NCI-H2029 (cell line): ENCODE measurements around the gene GAP43.

Experiments
- DNase-seq: peaks from one replicate; lab custom pipeline; 2025; lab: John Stamatoyannopoulos, UW

GAP43 gene

GRCh38 chr3:115627180-115628074 lies 4.1 kb downstream of the GAP43 start:
- no peak for DNase-seq

- DNase-seq, result no peak
Measured at GRCh38 chr3:115628075-115628412, 4.7 kb downstream of the GAP43 start.

GRCh38 chr3:115630850-115631249 lies 7.5 kb downstream of the GAP43 start:
- DNase-seq, result no peak

GRCh38 chr3:115632026-115632425 lies 8.7 kb downstream of the GAP43 start:
- DNase-seq, result no peak

- DNase-seq, result no peak
Measured at GRCh38 chr3:115633467-115633866, 10.2 kb downstream of the GAP43 start.

GRCh38 chr3:115634052-115634451 lies 10.7 kb downstream of the GAP43 start:
- DNase-seq, result no peak

GRCh38 chr3:115635406-115635805 lies 12.1 kb downstream of the GAP43 start:
- no peak for DNase-seq

GRCh38 chr3:115638241-115638640 lies 14.9 kb downstream of the GAP43 start:
- DNase-seq, result no peak

GRCh38 chr3:115638991-115639390 lies 15.7 kb downstream of the GAP43 start:
- peak; percentile 32 for DNase-seq

- no peak for DNase-seq
Measured at GRCh38 chr3:115644391-115644790, 21.1 kb downstream of the GAP43 start.

GRCh38 chr3:115646027-115646690 lies 22.8 kb downstream of the GAP43 start:
- DNase-seq, result no peak

GRCh38 chr3:115648559-115648958 lies 25.2 kb downstream of the GAP43 start:
- DNase-seq, result no peak

GRCh38 chr3:115651087-115651486 lies 27.8 kb downstream of the GAP43 start:
- DNase-seq, result no peak

- no peak for DNase-seq
Measured at GRCh38 chr3:115651599-115651998, 28.3 kb downstream of the GAP43 start.

GRCh38 chr3:115652738-115653137 lies 29.4 kb downstream of the GAP43 start:
- DNase-seq, result no peak

GRCh38 chr3:115655761-115656282 lies 32.5 kb downstream of the GAP43 start:
- DNase-seq, result no peak

GRCh38 chr3:115657168-115657567 lies 33.9 kb downstream of the GAP43 start:
- no peak for DNase-seq

- DNase-seq, result no peak
Measured at GRCh38 chr3:115658032-115658336, 34.7 kb downstream of the GAP43 start.

GRCh38 chr3:115658337-115659181 lies 35.2 kb downstream of the GAP43 start:
- peak; percentile 78 for DNase-seq

GRCh38 chr3:115659253-115660220 lies 36.2 kb downstream of the GAP43 start:
- DNase-seq, result no peak

GRCh38 chr3:115660646-115661337 lies 37.5 kb downstream of the GAP43 start:
- DNase-seq, result no peak
